Measurements from ENCODE around the gene SNRNP35.
"Not testable (repeated sequence)": the region's sequence is repeated elsewhere in the genome, so short reads cannot be mapped to it uniquely, and the experiment has no call there.

Gene SNRNP35

DNA sequence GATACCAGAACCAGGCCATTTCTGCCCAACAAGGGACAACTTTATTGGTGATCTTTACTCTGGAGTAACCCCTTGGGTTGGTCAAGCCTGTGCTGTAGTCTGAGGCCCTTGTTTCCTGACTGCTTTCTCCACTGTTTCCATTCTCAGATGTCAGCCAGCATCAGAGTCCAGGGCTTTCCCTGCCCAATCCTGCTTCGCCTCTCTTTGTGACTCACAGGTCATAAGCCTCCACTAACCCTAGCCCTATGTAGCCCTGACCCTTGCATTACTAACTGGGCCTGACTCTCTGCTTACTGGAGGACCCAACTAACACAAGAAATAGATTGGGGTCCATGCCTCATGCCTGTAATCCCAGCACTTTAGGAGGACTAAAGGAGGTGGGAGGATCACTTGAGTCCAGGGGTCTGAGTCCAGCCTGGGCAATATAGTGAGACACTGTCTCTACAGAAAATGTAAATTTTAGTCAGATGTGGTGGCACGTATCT is 8.6 kb upstream of the SNRNP35 start:
- no peak for DNase-seq (ENCODE audit: low read depth in 2 of 2)

GRCh38 chr12:123449856-123450255 is 8.1 kb upstream of the SNRNP35 start:
- DNase-seq (ENCODE audit: low read depth in 2 of 2), result no peak

DNA sequence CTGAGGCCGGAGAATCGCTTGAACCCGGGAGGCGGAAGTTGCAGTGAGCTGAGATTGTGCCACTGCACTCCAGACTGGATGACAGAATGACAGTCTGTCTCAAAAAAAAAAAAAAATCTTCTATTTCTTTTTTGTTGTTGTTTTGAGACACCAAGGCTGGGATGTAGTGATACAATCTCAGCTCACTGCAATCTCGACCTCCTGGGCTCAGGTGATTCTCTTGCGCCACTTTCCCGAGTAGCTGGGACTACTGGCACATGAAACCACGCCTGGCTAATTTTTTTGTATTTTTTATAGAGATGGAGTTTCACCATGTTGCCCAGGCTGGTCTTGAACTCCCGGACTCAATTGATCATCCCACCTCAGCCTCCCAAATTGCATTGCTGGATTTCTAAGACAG is 7.3 kb upstream of the SNRNP35 start:
- no peak for DNase-seq (ENCODE audit: low read depth in 2 of 2)

GRCh38 chr12:123452276-123452550 is 5.7 kb upstream of the SNRNP35 start:
- DNase-seq (ENCODE audit: low read depth in 2 of 2), result not testable (repeated sequence)

GRCh38 chr12:123453165-123453564 is 4.8 kb upstream of the SNRNP35 start:
- DNase-seq (ENCODE audit: low read depth in 2 of 2), result no peak

DNA sequence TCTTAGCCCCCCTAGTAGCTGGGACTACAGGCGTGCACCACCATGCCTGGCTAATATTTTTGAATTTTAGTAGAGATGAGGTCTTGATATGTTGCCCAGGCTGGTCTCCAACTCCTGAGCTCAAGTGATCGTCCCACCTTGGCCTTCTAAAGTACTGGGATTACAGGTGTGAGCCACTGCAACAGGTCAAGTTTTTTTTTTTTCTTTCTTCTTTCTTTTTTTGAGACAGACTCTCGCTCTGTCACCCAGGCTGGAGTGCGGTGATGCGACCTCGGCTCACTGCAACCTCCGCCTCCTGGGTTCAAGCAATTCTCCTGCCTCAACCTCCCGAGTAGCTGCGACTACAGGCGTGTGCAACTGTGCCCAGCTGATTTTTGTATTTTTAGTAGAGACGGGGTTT is 5.2 kb downstream of the SNRNP35 start:
- DNase-seq (ENCODE audit: low read depth in 2 of 2), result not testable (repeated sequence)

- no peak for DNase-seq (ENCODE audit: low read depth in 2 of 2)
These were observed 7.1 kb downstream of the SNRNP35 start for GRCh38 chr12:123465084-123465483.

GRCh38 chr12:123468786-123469185 is 10.8 kb downstream of the SNRNP35 start:
- no peak for DNase-seq (ENCODE audit: low read depth in 2 of 2)

- no peak for DNase-seq (ENCODE audit: low read depth in 2 of 2)
These were observed 12.0 kb downstream of the SNRNP35 start for GRCh38 chr12:123469978-123470377.

- DNase-seq (ENCODE audit: low read depth in 2 of 2), result no peak
These were observed 13.6 kb downstream of the SNRNP35 start for GRCh38 chr12:123471374-123472068.

GRCh38 chr12:123472438-123472849 is 14.5 kb downstream of the SNRNP35 start:
- DNase-seq (ENCODE audit: low read depth in 2 of 2), result no peak

- DNase-seq (ENCODE audit: low read depth in 2 of 2), result no peak
These were observed 16.7 kb downstream of the SNRNP35 start for GRCh38 chr12:123474485-123475245.

- DNase-seq (ENCODE audit: low read depth in 2 of 2), result no peak
These were observed 17.3 kb downstream of the SNRNP35 start for GRCh38 chr12:123475246-123475703.

- no peak for DNase-seq (ENCODE audit: low read depth in 2 of 2)
These were observed 20.1 kb downstream of the SNRNP35 start for GRCh38 chr12:123478069-123478468.

- no peak for DNase-seq (ENCODE audit: low read depth in 2 of 2)
These were observed 20.8 kb downstream of the SNRNP35 start for GRCh38 chr12:123478762-123479161.

- no peak for DNase-seq (ENCODE audit: low read depth in 2 of 2)
These were observed 21.7 kb downstream of the SNRNP35 start for GRCh38 chr12:123479442-123480180.

- DNase-seq (ENCODE audit: low read depth in 2 of 2), result not testable (repeated sequence)
These were observed 23.3 kb downstream of the SNRNP35 start for GRCh38 chr12:123481251-123481650.

DNA sequence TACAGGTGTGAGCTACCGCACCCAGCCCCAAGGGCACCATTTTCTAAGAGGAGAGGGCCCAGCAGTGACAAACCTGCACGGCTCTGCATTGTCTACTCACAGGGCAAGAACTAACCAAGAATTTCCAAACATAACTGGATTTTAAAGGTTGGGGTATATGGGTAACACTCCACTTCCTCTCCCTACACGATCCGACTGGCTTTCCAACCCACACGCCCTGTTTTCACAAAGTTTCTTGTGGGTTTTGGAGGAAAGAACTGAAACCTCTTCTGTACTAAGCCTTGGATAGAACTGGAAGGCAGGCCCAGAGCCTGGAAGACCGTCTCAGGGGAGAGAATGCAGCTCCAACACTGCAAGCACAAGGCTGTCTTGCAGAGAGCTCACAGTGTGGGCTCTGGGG is 24.9 kb downstream of the SNRNP35 start:
- DNase-seq (ENCODE audit: low read depth in 2 of 2), result no peak

GRCh38 chr12:123483602-123484248 is 25.8 kb downstream of the SNRNP35 start:
- no peak for DNase-seq (ENCODE audit: low read depth in 2 of 2)

- no peak for DNase-seq (ENCODE audit: low read depth in 2 of 2)
These were observed 27.8 kb downstream of the SNRNP35 start for GRCh38 chr12:123485756-123486155.

GRCh38 chr12:123487428-123487827 is 29.5 kb downstream of the SNRNP35 start:
- DNase-seq (ENCODE audit: low read depth in 2 of 2), result no peak

All from stimulated activated CD8-positive, alpha-beta memory T cell treated with anti-CD3 and anti-CD28 coated beads, Interleukin-15, amount 100 ng/mL, for 48 hours (primary cell).